Activated T-helper 2 cell treated with anti-CD3 and anti-CD28 coated beads, Interferon-gamma antibody, Interleukin-2, Interleukin-4, amounts not matched to agents 10 μg/mL and 5 μg/mL and 100 μg/mL, durations not matched to agents 14 hours and 24 hours and 36 hours (primary cell): ENCODE results near the gene CAV1. TPM values are rescaled to one million over a fixed set of nuclear protein-coding genes. Genes with fewer than 3 reads are reported as not detected.
"Not testable (repeated sequence)": the region's sequence is repeated elsewhere in the genome, so short reads cannot be mapped to it uniquely, and the experiment has no call there.

ENCODE experiments used
- DNase-seq: peaks from one replicate; pipeline ENCODE4 v3.0.0; 2021; ENCODE audit warnings: low spot score
- H3K27ac Mint-ChIP-seq: one replicate; pipeline ENCODE4 v1.8.0; 2021; ENCODE audit warnings: mixed read lengths
- H3K27me3 Mint-ChIP-seq: one replicate; pipeline ENCODE4 v1.8.0; 2021; ENCODE audit warnings: low read depth, mixed read lengths
- H3K36me3 Mint-ChIP-seq: one replicate; pipeline ENCODE4 v1.8.0; 2021; ENCODE audit warnings: low read depth, mixed read lengths
- H3K4me1 Mint-ChIP-seq: one replicate; pipeline ENCODE4 v1.8.0; 2021; ENCODE audit warnings: low read depth, mixed read lengths
- H3K4me3 Mint-ChIP-seq: one replicate; pipeline ENCODE4 v1.8.0; 2021; ENCODE audit warnings: low read depth, mild to moderate bottlenecking, moderate library complexity, mixed read lengths
- H3K9me3 Mint-ChIP-seq: one replicate; pipeline ENCODE4 v1.8.0; 2021; ENCODE audit warnings: mixed read lengths
- intact Hi-C: fragments of 100-400 bp; cut with micrococcal nuclease; formaldehyde crosslinking; loops from one replicate; pipeline ENCODE4 v1.15.1; 2023
- total RNA-seq: library from RNA; stranded (reverse); gene quantifications from 2 replicates; pipeline ENCODE4 v1.2.3, GENCODE V29; 2022

The CAV1 gene, protein sequence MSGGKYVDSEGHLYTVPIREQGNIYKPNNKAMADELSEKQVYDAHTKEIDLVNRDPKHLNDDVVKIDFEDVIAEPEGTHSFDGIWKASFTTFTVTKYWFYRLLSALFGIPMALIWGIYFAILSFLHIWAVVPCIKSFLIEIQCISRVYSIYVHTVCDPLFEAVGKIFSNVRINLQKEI
- total RNA-seq, result 0.41 and 0.57 TPM in 2 replicates

DNA sequence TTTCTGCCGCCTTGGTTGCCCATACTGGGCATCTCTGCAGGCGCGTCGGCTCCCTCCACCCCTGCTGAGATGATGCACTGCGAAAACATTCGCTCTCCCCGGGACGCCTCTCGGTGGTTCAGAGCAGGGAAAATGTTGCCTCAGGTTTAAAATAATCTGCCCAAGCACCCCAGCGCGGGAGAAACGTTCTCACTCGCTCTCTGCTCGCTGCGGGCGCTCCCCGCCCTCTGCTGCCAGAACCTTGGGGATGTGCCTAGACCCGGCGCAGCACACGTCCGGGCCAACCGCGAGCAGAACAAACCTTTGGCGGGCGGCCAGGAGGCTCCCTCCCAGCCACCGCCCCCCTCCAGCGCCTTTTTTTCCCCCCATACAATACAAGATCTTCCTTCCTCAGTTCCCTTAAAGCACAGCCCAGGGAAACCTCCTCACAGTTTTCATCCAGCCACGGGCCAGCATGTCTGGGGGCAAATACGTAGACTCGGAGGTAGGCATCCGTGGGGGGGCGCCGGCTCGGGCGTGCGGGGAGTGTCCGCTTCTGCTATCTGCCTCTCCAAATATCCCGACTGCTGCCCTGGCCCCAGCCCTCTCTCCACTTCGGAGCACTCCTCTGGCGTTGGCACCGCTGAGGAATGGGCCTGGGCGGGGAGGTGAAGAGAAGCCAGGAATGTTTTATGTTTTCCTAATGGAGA is at the start of gene CAV1:
CAV1 (plus strand) TSS at position 428 of the 689 bp plus-strand sequence; CDS start at position 455, 27 bp downstream.
- Mint-ChIP-seq H3K36me3 (no peaks in the 10 kb centered on the region), H3K9me3 (no peaks in the 10 kb centered on the region), H3K27me3 (peaks cover 74% of the 10 kb centered on the region), H3K27ac (no peak within 1 kb of the TSS), H3K4me3 (peak within 1 kb of the TSS; percentile 79), H3K4me1 (peaks cover 23% of the 10 kb centered on the region)
- no peak for DNase-seq
- intact Hi-C loops, result loop anchor here (1.0 to 10.0 kb wide), 3 partner anchors 24 to 386 kb away; no protein-coding TSS in a partner anchor

DNA sequence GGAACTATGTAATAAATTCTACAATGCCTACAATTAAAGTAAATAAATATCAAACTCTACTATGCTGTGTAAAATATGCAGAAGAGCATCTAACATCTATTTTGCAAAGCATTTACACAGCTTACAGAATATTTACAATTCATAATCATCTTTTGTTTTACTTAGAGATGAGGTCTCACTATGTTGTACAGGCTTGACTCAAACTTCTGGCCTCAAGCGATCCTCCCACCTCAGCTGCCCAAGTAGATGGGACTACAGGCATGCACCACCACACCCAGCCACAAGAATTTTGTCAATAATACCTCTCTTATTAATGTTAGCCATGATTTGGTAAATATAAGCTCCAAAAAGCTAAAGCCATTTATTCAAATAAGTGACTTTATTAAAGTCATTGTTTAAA is 47.2 kb upstream of the CAV1 start:
- Mint-ChIP-seq H3K27me3 (peaks cover 1% of the 10 kb centered on the region), H3K36me3 (no peaks in the 10 kb centered on the region), H3K9me3 (peaks cover 6% of the 10 kb centered on the region), H3K4me3 (no peak overlapping the region), H3K27ac (no peak overlapping the region), H3K4me1 (no peaks in the 10 kb centered on the region)
- intact Hi-C loops, result no loop called here
- DNase-seq, result no peak

DNA sequence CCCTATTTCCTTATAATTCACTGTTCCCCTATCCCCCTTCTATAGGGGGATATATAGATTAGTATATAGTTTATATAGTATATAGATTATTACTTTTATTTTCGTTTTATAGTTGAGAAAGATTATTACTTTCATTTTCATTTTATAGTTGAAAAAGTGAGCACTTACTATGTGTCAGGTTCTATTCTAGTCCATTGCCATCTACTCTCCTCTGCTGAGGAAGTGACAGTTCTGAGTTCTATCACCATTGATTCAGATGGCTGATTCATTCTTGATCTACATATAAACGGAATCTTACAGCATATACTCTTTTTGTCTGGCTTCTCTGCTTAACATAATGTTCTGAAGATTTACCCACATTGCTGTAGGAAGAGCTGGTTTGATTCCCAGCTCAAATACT is 46.0 kb upstream of the CAV1 start:
- H3K4me3 Mint-ChIP-seq, result no peak overlapping the region
- H3K9me3 Mint-ChIP-seq, result peaks cover 6% of the 10 kb centered on the region
- no peaks in the 10 kb centered on the region for H3K36me3 Mint-ChIP-seq
- H3K4me1 Mint-ChIP-seq, result no peaks in the 10 kb centered on the region
- intact Hi-C loops, result no loop called here
- peaks cover 4% of the 10 kb centered on the region for H3K27me3 Mint-ChIP-seq
- no peak overlapping the region for H3K27ac Mint-ChIP-seq
- DNase-seq, result no peak

DNA sequence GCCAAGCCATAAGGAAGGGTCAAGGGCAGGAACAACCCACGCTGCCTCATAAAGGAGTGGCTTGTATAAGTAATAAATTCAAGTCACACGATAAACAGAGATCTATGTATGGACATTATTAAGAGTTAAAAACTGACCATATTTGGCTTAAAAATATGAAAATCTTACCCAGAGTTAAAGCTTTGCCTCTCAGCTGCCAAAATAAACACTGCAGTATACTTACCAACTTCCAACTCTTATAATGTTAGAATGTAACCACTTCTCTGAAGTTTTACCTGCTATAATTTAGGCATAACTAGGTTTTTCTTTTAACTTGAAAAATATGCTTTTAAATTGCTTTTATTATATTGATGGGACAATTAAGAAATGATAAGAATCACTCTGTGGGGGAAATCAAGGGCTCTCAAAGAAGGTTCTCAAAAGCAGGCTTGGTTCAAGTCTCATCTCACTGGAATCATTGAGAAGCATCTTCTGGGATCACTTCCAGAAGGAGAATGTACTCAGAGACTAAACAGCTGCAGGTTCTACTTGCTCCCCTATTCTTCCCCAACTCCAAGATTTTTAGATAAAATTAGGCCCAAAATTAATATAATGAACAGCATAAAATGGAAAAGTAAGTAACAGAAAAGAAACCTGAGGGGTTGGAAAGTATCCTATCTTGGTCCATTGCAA is 41.4 kb upstream of the CAV1 start:
- peaks cover 4% of the 10 kb centered on the region for H3K27me3 Mint-ChIP-seq
- H3K9me3 Mint-ChIP-seq, result no peaks in the 10 kb centered on the region
- H3K4me1 Mint-ChIP-seq, result no peaks in the 10 kb centered on the region
- no peak overlapping the region for H3K4me3 Mint-ChIP-seq
- no peaks in the 10 kb centered on the region for H3K36me3 Mint-ChIP-seq
- no peak for DNase-seq
- intact Hi-C loops, result no loop called here
- H3K27ac Mint-ChIP-seq, result no peak overlapping the region

DNA sequence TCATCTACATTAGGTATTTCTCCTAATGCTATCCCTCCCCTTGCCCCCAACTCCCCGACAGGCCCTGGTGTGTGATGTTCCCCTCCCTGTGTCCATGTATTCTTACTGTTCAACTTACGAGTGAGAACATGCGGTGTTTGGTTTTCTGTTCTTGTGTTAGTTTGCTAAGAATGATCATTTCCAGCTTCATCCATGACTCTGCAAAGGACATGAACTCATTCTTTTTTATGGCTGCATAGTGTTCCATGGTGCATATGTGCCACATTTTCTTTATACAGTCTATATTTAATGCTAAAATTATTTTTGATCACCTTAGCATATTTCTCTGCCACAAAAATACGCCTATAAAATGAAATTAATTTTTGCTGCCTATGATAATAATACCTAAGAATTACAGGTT is 40.4 kb upstream of the CAV1 start:
- H3K4me1 Mint-ChIP-seq, intact Hi-C loops, DNase-seq, H3K4me3 Mint-ChIP-seq, H3K36me3 Mint-ChIP-seq, H3K27me3 Mint-ChIP-seq, H3K9me3 Mint-ChIP-seq, H3K27ac Mint-ChIP-seq: not testable (repeated sequence)

DNA sequence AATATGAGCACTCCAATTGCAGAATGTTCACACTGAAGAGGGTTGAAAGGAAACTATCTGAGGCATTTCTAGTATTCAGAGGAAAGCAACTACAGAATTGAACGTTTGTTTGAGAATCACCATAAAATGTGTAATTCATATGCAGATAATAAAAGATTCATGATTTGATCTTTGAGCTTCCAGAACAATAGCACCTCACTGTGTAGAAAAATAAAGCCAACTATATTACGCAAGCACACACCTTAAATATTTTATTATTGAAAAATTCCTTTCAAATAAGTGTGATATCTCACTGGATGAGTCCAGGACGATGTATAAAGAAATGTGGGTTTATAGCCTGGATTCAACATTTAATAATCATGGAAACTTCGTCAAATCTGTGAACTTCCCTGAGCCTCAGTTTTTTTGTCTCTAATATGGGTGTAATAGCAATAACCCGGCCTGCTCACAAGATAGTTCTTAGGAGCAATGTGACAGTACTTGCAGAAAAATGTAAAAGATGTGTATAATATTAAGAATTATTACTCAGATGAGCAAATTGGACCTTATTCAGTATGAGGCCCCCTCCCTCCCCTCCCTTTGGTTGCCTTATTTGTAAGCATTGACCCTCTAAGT is 36.8 kb upstream of the CAV1 start:
- Mint-ChIP-seq H3K9me3 (no peaks in the 10 kb centered on the region), H3K27ac (no peak overlapping the region), H3K4me1 (no peaks in the 10 kb centered on the region), H3K4me3 (no peak overlapping the region), H3K27me3 (peaks cover 23% of the 10 kb centered on the region), H3K36me3 (no peaks in the 10 kb centered on the region)
- DNase-seq, result no peak
- intact Hi-C loops, result no loop called here

DNA sequence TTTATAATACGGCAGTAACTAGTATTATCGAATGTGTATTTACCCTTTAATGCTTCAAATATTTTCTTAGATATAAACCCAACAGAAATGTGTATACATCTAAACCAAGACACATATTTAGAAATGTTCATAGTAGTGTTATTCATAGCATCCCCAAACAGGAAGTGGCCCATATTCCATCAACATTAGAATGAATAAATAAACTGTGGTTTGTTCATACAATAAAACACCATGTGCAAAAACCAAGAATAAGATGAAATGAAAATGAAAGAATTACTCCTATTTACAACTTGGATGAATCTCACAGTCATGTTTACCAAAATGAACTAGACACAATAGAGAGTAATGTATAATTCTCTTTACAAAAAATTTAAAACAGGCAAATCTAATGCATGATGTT is 34.5 kb upstream of the CAV1 start:
- H3K4me3 Mint-ChIP-seq, result no peak overlapping the region
- H3K27ac Mint-ChIP-seq, result no peak overlapping the region

DNA sequence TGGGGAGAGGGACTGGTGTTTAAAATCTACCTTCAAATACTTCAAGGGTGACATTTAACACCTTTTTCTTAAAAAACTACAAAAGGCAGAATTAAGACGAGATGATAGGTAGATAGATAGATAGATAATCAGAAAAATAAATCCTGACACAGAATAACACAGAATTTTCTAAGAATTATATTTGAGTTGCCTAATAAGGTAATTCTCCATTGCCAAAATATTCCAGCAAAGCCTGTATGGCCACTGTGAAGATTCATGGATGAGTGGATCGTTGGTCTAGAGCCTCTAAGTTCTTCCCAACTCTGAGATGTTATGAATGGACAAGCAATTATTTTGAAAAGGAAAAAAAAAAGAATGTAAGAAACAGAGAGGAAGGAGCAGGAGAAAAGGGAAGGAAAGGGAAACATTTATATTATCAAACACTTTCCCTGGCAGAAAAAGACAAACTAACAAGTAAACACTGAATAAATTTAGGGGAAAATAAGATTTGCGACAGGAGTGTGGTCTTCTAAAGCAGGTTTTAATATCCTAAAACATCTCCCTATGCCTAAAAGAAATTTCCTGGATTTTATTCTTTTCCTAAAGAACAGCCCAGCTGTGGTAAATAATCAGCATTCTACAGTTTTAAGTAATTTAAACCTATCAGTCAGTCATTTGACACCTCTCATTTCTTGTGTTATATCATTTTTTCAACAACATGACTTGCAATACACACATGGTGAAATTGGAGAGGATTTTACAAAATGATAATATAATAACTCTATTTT is 32.8 kb upstream of the CAV1 start:
- H3K27me3 Mint-ChIP-seq, result peaks cover 40% of the 10 kb centered on the region
- no peaks in the 10 kb centered on the region for H3K9me3 Mint-ChIP-seq
- intact Hi-C loops, result no loop called here
- no peaks in the 10 kb centered on the region for H3K36me3 Mint-ChIP-seq
- no peak overlapping the region for H3K4me3 Mint-ChIP-seq
- DNase-seq, result no peak
- no peak overlapping the region for H3K27ac Mint-ChIP-seq
- no peaks in the 10 kb centered on the region for H3K4me1 Mint-ChIP-seq

More for the DNA sequence above, 34.5 kb upstream of the CAV1 start:
- H3K27me3 Mint-ChIP-seq, result peaks cover 34% of the 10 kb centered on the region
- no peaks in the 10 kb centered on the region for H3K9me3 Mint-ChIP-seq
- DNase-seq, result no peak
- no peaks in the 10 kb centered on the region for H3K36me3 Mint-ChIP-seq
- intact Hi-C loops, result no loop called here
- H3K4me1 Mint-ChIP-seq, result no peaks in the 10 kb centered on the region

DNA sequence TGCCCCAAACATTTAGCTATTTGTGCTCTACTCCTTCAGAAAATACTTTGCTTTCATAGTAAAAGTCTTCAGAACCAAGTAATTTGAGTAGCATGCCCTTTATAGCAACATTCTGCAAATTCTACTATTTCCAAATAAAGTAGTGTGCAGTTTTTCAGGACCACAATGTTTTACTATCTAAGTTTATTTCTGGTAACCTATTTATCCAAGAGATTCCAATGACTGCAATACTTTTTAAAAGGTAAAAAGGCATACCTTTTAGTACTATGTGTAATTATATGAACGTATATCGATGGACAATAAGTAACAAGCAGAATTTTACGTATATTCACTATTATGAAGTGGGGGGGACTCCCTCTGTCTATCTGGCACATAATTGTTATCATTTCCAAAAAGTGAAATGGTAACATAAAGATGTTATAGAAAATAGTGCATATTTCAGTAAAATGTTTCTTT is 32.2 kb upstream of the CAV1 start:
- Mint-ChIP-seq H3K4me1 (no peaks in the 10 kb centered on the region), H3K9me3 (no peaks in the 10 kb centered on the region), H3K27me3 (peaks cover 44% of the 10 kb centered on the region)

DNA sequence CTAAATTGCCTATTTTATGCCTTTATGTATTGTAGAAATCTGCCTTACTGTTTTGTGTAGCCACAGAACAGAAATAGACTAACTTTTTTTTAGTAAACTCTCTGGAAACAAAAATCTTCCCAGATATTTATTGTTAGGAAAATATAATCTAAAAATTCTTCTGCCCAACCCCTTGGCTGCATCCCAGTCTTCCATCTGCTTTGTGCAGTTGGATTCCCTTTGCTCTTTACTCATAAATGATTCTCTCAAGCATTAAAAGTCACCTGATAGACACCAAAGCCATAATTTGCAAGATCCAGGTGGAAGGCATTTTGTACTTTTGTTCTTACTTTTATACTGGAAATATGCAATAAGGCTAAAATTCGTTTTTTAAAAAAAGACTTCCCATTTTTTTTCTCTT is 31.4 kb upstream of the CAV1 start:
- H3K27ac Mint-ChIP-seq, result no peak overlapping the region
- H3K9me3 Mint-ChIP-seq, result no peaks in the 10 kb centered on the region
- intact Hi-C loops, result no loop called here
- H3K27me3 Mint-ChIP-seq, result peaks cover 52% of the 10 kb centered on the region
- no peak overlapping the region for H3K4me3 Mint-ChIP-seq
- DNase-seq, result no peak
- no peaks in the 10 kb centered on the region for H3K4me1 Mint-ChIP-seq
- no peaks in the 10 kb centered on the region for H3K36me3 Mint-ChIP-seq

More for the DNA sequence above, 32.2 kb upstream of the CAV1 start:
- Mint-ChIP-seq H3K36me3 (no peaks in the 10 kb centered on the region), H3K4me3 (no peak overlapping the region), H3K27ac (no peak overlapping the region)
- intact Hi-C loops, result no loop called here
- DNase-seq, result no peak

DNA sequence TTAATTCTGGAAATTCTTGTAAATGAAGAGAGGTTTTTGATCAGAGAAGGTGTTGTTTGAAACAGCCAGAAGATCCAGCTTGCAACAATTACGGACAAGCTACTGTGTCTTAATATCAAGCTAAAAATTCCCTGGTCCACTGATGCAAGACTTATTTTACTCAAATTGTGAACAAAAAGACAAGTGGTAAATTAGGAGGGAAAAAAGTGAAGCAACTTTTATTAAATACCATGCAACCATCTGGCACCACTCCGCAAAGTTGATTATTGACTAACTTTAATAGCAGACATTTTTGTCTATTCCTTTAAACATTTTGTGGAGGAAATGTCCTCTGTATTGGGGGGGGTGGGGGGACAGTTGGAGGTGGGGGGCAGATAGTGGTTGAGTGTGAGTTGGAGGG is 30.4 kb upstream of the CAV1 start:
- H3K27ac Mint-ChIP-seq, result no peak overlapping the region
- no peak for DNase-seq
- no peaks in the 10 kb centered on the region for H3K36me3 Mint-ChIP-seq
- intact Hi-C loops, result no loop called here
- peaks cover 58% of the 10 kb centered on the region for H3K27me3 Mint-ChIP-seq
- no peaks in the 10 kb centered on the region for H3K9me3 Mint-ChIP-seq
- no peaks in the 10 kb centered on the region for H3K4me1 Mint-ChIP-seq
- H3K4me3 Mint-ChIP-seq, result no peak overlapping the region

DNA sequence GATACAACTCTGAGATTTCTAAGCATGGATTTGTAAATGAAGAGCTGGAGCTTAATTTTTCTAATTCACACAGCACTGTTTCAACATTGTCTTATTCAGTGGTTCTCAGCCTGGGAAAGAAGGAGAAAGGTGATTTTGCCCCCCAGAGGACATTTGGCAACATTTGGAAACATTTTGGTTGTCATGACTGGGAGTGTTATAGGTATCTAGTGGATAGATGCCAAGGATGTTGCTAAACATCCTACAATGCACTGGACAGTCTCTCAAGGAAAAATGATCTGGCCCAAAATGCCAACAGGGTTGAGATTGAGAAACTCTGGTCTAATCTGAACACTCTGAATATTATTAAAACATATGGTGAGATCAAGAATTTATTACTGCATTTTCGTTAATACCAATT is 29.1 kb upstream of the CAV1 start:
- Mint-ChIP-seq H3K36me3 (no peaks in the 10 kb centered on the region), H3K27me3 (peaks cover 57% of the 10 kb centered on the region), H3K4me3 (no peak overlapping the region), H3K27ac (no peak overlapping the region), H3K4me1 (peaks cover 8% of the 10 kb centered on the region), H3K9me3 (no peaks in the 10 kb centered on the region)
- no peak for DNase-seq
- intact Hi-C loops, result no loop called here
